GM21619 (cell line): ENCODE data around the gene KNDC1.

Experiments
- ATAC-seq: cut with Tn5 transposase; IDR thresholded peaks from one replicate; pipeline ENCODE4 v1.9.1; 2021; ENCODE audit not compliant: unreplicated experiment

The KNDC1 gene

DNA sequence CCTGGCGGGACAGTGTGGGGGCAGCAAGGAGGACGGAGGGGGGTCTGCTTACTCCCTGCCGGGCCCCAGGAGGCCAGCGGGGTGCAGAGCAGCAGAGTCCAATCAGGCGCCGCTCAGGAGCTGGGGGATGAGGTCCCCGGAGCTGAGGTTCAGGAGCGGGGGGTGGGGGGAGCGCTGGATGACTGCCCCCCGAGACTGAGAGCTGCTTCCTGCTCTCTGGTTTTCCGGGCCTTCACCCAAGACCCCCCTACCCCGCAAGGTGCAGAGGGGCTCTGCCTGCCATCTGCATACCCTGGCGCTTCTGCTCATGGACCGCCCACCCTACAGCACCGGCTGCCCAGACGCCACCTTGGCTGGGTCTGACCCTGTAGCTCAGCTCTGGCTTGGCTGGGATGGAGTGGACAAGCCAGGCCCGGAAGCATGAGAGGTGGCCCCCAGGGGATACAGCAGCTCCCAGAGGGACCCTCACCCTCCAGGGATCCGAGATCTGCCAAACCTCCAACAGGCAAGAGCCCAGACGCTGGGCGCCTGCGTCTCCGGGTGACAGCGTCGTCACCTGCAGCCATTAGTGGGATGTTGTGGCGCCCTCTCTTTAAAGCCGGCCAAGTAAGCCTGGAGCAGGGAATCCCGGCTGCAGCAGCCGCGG is 930 bp downstream of the KNDC1 start:
- ATAC-seq = no peak

DNA sequence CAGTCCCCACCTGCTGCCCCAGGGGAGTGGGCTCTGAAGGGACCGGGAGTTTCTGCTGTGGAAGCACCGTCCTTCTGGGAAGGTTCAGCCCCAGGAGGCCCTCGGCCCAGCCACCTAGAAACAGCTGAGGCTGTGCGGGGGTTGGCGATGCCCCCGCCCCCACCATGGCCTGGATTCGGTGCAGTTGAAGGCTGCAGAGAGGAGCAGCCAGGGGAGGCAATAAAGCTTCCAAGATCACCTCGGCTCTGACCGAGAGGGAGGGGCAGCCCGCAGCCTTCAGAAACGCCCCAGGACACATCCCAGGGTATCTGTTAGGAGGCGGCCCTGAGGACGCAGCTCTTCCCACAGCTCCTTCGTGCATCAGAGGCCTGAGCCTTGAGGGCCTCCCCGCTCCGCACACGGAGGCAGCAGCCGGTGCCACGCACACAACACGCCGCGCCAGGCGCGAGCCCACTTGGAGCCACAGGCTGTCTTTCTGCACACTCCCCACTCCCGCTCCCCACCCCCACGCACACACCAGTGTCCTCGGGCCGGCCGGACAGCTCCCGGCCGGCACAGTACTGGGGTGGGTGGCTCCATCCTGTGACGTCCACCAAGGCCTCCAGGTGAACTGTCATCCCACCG is 1.6 kb downstream of the KNDC1 start:
- no peak for ATAC-seq

DNA sequence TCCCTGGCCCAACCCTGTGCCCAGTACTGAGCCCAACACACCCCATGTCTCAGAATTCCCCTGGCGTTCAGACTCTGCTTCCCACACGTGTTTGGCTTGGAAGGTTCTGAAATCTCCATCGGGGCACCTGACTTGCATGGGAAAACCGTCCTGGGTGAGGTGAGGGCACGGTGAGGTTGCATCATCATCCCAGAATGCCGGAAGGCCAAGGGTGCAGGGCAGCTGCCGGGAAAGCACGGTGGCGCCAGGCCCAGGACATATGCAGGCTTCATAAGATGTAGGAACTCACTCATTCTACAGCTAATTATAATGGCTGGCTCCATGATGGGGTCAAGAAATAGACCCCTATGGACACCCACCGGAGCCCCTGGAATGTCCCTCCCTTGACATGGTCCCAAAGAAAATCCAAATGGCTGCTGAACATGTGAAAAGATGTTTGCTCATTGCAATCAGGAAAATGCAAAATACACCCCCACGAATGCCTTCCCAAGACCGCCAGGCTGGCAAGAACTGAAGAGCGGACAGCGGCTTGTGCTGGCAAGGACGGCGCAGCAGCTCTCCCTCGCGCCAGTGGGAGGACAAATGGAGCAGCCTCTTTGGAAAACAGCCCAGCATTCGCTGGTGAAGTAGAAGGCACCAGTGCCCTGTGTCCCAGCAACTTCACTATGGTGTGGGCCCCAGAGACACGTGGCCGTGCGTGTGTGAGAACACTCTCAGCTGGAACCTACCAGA is 2.3 kb downstream of the KNDC1 start:
- no peak for ATAC-seq

DNA sequence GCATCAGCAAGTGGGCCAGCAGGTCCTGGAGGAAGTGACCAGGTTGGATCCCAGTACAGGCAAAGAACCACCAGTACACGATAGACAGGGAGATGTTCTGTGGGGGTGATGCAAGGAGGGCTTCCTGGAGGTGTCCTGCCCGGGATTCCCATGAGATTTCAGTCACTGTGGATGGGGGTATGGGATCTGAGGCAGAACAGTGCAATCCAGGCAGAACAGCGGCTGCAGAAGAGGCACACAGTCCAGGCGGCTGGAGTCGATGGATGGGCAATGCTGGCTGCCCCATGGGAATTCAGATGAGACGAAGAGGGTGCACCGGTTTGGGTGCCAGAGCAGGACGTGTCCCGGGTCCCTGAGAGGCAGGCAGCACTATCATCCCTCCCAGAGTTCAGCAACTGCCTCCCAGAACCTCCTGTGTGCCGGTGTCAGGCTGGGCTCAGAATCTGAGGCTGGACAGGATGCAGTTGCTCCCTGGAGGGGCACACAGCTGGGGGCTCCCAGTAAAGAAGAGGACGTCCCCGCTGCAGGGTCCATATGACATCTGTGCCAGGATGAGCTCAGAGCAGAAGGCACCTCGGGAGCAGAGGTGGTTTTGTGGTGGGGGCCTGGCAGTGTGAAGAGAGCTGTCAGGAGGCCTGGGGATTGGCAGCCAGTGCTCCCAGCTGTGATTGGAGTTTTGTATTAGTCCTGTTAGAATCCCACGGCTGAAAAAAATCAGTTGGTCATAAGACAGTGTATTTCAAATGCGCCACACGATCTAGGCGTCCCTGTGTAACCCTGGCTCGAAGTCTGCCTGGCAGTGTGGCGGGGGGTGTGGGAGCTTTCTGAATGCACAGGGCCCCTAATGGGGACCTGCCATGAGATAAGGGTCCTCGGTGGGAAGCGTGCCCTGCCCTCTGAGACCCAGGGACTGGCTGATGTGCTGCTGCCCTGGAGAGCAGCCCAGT is 3.2 kb downstream of the KNDC1 start:
- ATAC-seq = no peak

DNA sequence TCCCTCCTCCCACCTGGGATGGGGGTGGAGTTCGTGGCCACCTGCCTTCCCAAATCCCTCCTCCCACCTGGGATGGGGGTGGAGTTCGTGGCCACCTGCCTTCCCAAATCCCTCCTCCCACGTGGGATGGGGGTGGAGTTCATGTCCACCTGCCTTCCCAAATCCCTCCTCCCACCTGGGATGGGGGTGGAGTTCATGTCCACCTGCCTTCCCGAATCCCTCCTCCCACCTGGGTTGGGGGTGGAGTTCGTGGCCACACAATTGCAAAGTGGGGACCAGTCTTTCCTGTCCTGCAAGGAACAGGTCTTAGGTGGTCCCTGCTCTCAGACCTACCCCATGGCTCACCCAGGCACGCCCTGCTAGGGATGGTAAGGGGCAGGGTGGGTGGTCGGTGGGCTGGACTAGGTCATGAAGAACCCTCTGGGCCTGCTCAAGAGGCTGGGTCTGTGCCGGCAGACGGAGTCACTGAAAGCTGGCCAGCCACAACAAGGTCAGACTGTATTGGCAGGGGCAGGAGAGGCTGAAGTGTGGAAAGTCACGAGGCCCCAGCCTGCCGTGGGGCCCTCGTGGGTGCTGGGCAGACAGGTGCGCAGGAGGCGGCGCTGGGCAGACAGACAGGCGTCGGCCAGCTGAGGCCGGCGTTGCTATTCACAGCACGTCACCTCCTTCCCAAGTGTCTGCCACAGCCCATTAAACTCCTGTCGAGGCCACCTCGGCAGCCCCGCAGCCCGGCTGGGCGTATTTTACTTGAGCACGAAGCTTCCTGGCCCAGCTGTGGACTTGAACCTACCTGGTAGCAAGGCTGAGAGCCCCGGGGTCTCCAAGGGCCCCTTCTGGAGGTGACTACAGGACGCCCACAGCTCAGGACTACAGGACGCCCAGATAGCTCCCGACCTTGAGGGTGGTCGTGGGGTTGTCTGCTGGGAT is 4.1 kb downstream of the KNDC1 start:
- no peak for ATAC-seq

DNA sequence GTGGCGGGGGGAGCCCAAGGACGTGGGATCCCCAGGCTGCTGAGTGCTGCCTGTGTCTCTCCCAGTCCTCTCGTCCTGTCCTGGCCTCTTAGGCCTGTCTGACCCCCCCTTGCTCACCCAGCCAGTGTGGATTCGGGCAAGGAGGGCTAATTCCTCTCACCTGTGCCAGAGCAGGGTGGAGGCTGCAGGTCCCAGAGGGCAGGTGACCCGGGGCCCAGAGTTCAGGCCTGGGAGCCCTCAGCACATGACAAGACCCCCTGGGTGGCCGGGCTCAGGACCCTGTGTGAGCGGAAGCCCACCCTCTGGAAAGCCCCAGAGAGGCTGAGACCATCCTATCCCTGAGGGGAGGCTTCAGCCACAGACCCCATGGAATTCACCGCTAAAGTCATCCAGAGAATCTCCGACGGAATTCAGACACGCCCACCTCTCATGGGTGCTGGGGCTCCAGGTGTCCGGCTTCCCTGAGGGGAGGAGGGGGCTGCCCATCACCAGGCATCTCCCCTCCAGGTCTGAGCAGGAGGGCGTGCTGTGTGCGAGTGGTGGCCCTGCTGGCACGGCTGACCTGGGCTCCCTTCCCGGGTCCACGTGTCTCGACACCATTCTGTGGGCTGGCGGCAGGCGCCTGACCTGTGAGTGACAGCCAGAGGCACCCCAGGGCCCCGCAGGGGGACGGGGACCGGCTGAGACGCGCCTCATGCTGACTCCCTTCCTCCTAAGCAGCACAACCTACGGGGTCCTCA is 5.0 kb downstream of the KNDC1 start:
- ATAC-seq = no peak

DNA sequence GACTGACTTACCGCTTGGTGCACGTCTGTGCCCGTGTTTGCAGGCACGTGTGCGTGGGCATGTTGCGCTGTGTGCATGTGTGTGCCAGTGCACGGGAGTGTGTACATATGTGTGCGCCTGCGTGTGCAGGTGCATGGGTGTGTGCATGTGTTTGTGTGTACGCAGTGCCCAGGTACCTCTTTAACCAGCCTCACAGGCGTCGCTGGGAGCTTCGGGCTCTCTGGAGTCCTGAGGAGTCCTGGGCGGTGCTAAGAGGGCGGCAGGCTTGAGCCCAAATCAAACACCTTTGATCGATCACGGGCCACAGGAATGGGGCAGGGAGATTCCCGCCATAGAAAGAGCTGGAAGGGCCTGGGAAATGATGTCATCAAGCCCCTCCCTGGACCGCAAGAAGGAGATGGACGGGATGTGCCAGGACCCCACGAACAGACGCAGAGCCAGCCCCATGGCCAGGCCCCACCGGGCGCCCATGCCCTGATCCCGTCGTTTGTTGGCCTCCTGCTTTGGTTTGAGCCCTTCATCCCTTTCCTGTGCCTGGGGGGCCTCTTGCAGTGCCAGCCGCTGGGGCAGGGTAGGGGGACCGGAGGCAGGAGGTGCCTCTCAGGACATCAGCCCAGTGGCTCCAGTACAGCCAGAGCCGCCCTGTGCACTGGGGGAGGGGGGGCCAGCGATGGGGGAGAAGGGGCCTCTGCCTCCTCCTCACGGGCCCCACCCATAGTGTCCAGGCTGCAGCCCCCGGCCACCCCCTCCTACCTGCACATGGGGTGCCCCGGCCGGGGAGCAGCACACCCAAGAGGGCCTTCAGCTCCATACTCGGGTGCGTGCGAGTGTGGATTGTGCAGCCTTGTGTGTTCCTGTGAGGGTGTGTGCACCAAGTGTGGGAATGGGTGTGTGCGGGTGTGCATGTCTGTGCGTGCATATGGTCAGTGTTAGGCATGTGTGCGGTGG is 5.8 kb downstream of the KNDC1 start:
- ATAC-seq = no peak

DNA sequence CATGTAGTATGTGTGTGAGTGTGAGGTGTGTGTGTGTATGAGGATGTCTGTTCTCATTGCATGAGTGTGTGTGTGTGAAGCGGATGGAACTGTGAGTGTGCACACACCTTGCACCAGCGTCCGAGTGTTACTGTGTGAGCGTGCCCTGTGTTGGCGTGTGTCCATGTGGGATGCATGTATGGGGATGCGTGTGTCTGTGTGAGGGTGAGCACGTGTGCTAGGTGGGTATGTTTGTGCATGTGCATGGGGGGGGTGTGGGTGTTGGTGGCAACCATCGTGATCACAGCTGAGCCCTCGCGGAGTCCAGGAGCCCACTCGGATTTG is 6.4 kb downstream of the KNDC1 start:
- no peak for ATAC-seq

DNA sequence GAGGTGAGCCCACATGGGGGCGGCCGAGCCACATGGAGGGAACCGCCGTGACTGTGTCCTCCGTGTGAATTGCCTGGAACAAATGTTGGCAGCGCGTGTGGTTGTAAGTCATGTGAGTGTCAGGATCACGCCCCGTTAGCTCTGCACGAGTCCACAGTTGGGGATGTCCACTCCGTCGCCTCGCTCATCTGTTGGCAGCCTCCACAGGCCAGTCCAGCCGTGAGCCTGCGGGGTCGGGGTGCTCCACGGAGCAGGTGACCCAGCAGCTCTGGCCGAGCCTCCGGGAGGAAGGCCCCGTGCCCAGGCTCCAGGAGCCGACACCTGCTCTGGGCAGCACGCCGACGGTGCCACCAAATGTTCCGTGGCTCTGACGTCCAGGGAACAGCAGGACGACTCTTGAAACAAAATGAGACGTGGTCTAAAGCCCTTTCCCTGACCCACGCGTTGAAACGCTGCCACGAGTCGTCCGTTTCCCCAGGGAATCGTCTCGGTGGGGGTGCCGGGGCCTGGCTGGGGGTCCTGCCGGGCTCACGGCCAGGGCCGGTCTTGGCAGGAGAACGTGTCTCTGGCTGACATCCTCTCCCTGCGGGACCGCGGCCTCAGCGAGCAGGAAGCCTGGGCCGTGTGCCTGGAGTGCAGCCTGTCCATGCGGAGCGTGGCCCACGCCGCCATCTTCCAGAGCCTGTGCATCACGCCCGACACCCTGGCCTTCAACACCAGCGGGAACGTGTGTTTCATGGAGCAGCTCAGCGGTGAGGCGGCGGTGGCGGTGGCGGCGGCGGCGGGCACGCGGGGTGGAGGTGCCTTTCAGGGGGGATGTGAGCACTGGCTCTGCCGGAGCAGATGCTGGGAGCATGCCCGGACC is 7.0 kb downstream of the KNDC1 start:
- ATAC-seq = no peak

DNA sequence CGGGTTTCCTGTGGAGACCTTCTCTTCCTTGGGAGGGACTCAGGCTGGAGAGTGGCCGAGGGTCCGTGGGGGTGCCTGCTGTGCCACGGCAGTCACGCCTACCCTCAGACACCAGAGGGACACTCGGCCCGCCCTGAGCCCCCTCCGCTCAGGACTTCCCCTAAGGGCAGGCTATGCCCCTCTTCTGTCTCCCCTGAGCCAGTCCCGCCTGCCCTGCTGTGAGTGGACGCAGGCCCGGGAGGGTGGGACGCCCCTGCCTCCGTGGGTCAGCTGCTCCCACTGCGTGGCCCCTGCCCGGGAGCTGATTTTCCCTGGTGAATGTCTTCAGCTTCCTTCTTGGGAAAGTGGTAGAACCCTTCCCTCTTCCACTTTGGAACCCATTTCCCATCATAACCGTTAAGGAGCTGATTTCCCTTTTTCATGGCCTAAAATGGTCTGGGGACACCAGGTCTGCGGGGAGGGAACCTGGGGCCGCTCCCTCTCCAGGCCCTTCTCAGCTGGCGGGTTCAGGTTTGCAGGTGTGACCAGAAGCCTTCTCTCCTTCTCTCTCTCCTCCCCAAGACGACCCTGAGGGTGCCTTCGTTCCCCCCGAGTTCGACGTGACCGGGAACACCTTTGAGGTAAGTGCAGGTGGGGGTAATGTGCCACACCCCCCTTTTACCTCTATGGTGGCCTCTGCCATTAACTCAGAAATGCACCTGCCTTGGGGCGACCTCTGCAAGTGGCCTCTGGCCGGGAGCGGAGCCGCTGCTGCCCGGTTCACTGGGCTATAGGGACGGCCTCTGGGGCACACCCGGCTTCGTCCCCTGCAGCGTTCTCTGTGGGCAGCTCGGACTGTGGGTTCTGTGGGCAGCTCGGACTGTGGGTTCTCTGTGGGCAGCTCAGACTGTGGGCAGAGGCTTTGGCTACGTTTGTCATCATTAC is 7.9 kb downstream of the KNDC1 start:
- no peak for ATAC-seq

DNA sequence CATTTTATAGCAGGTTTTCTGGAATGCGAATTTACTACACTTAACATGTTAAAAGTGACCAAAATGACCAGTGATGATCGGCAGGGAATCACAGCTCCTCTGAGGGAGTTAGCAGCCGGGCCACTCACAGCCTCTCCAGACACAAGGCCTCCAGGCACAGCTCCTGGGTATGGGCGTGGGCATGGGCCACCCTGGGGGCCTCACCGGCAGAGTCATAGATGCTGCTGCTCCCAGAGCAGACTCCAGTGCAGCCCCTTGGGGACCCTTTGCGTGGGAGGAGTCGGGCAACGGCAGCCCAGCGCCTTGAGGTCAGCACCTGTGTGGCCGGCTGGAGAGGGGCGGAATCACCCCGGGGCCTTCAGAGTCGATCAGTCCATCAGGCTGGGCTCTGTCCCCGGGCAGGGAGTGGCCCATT is 8.6 kb downstream of the KNDC1 start:
- no peak for ATAC-seq

DNA sequence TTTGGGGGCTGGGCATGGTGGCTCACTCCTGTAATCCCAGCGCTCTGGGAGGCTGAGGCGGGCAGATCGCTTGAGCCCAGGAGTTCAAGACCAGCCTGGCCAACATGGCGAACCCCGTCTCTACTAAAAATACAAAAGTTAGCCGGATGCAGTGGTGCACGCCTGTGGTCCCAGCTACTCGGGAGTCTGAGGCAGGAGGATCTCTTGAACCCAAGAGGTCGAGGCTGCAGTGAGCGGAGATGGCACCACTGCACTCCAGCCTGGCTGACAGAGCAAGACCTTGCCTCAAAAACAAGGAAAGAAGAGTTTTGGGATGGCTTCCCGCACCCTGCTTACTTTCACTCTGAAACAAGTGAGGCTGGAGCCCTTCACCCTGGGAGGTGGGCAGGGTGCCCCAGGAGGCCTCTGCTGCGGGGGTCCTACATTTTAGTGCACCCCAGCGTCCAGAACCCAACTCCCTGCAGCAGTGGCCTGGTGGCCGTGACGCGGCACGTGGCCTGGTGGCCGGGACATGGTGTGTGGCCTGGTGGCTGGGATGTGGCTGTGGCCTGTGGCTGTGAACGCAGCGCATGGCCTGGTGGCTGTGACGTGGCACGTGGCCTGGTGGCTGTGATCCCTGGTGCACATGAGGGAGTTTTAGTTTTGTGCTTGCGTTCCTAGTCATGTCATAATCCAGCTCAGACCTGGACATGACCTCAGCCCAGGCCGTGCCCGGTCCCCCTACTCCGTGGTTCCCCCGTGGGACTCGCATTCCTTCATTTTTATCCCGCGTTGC is 9.3 kb downstream of the KNDC1 start:
- ATAC-seq = no peak

DNA sequence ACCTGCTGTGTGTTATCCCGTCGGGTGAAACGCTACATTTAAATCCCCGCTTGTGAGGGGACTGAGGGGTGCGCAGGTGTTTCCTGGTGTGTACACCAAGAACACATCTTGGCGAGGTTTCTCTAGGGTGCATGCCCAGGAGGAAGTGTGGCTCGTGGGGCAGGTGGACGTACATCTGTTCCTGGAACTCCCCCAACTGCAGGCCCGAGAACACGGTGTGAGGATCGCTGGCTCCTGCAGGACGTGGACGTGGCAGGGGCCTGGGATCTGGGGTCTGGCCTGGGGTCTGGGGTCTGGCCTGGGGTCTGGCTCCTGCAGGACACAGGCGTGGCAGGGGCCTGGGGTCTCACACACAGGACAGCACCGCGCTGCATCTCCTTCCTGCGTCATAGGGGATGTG is 10.1 kb downstream of the KNDC1 start:
- no peak for ATAC-seq

DNA sequence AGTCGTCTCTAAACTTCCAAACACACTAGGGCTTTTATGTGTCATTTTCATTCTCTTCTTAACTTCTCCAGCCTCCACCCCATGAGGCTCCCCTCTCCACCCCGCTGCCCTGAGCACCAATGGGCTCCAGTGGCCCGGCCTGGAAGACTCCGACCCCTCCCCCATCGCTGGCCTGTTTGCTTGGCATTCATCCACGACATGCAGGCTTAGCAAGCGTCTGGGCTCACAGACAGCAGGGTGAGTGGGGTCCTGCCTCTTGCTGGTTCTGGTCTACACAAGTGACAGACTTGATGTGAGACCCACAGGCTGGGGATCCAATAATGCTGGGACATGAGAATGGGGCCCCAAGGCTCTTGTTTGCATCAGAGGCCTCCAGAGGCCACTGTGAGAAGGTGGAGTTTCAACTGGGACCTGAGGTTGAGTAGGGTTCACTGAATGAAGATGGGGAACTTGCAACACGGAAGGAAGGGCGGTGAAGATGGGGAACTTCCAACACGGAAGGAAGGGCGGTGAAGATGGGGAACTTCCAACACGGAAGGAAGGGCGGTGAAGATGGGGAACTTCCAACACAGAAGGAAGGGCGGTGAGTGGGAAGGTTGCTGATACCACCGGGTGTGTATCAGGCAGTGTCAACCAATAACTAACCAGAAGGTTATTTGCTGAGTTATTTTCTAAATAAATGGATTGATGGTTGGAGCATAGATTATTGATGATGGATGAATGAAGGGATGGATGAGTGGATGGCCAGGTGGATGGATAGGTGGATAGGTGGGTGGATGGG is 14.0 kb downstream of the KNDC1 start:
- no peak for ATAC-seq

DNA sequence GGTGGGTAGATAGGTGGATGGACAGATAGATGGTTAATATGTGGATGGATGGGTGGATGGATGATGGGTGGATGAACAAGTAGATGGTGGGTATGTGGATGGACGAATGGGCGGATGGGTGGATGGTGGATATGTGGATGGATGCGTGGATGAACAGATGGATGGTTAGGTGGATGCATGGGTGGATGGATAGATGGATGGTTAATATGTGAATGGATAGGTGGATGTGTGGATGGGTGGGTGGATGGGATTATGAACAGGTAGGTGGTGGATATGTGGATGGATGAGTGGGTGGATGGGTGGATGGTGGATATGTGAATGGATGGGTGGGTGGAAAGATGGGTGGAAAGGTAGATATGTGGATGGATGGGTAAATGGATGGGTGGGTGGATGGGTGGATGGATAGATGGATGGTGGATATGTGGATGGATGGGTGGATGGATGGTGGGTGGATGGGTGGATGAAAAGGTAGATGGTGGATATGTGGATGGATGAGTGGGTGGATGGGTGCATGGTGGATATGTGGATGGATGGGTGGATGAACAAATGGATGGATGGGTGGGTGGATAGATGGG is 14.8 kb downstream of the KNDC1 start:
- ATAC-seq = no peak
